A549 (cell line): ENCODE measurements around the gene AXL. TPM values are rescaled to one million over a fixed set of nuclear protein-coding genes. Genes with fewer than 3 reads are reported as not detected.

Experiments
- ATAC-seq, 2 experiments: fragments of 200-7000 bp in 1 of 2; fragments of >200 bp in 1 of 2; cut with Nextera tagmentation in 1 of 2; cut with Tn5 transposase in 1 of 2; 3 replicates each; pipeline versions ENCODE4 v1.8.0 to v1.9.1; 2018 to 2020; ENCODE audit warnings: mild to moderate bottlenecking in 1 of 2, moderate library complexity in 1 of 2
- CTCF ChIA-PET: fragments of 300-600 bp; sonication (Branson Sonifier 250); formaldehyde crosslinking; extraction: SDS; loops from one replicate; lab custom pipeline; 2021; ENCODE audit warnings: antibody characterized with exemption, inconsistent platforms; lab: Yijun Ruan, JAX
- POLR2A ChIA-PET: fragments of 350-600 bp; formaldehyde crosslinking; extraction: SDS; loops from one replicate; lab custom pipeline; 2021; ENCODE audit warnings: antibody characterized with exemption, inconsistent platforms; lab: Yijun Ruan, JAX
- DNase-seq, 2 experiments: peaks; one replicate each; pipeline versions ENCODE4 v3.0.0 to v3.0.0-alpha.2; 2011 to 2016; ENCODE audit warnings: low read depth in 1 of 2, low spot score in 1 of 2
- FAIRE-seq: peaks from 2 replicates; lab custom pipeline; 2011; peaks lifted over from hg19 to GRCh38; lab: Jason Lieb, UNC
- H3K27ac ChIP-seq, 2 experiments: fragments of >200 bp; sonication (Bioruptor Twin); formaldehyde crosslinking; 3 replicates each; pipeline ENCODE4 v1.5.1; 2016 to 2017
- H3K4me1 ChIP-seq: fragments of >200 bp; sonication (Bioruptor Twin); formaldehyde crosslinking; 3 replicates; pipeline ENCODE4 v1.6.1; 2016
- H3K4me2 ChIP-seq: fragments of >200 bp; sonication (Bioruptor Twin); formaldehyde crosslinking; 3 replicates; pipeline ENCODE4 v1.6.1; 2016
- H3K4me3 ChIP-seq: fragments of >200 bp; sonication (Bioruptor Twin); formaldehyde crosslinking; 3 replicates; pipeline ENCODE4 v1.5.1; 2016
- H3K9me3 ChIP-seq: fragments of >200 bp; sonication (Bioruptor Twin); formaldehyde crosslinking; 3 replicates; pipeline ENCODE4 v1.6.1; 2016
- CHD4 ChIP-seq: fragments of 200-600 bp; sonication (generic); IDR thresholded peaks from 2 replicates; pipeline ENCODE4 v1.6.1; 2016; ENCODE audit warnings: antibody characterized with exemption, mild to moderate bottlenecking, borderline replicate concordance
- EP300 ChIP-seq, 2 experiments: fragments of >200 bp; sonication (Bioruptor Twin); formaldehyde crosslinking; IDR thresholded peaks; 2 replicates in 1 of 2; 3 replicates in 1 of 2; pipeline ENCODE4 v1.6.1; 2016 to 2017
- ESRRA ChIP-seq: fragments of 150-350 bp; IDR thresholded peaks from 2 replicates; pipeline ENCODE4 v1.6.1; 2014; ENCODE audit warnings: mild to moderate bottlenecking, low read length, borderline replicate concordance
- FOSB ChIP-seq: fragments of 250-450 bp; sonication (Bioruptor Pico); IDR thresholded peaks from 2 replicates; pipeline ENCODE4 v1.5.0; 2020; ENCODE audit warnings: mild to moderate bottlenecking, moderate library complexity
- FOSL2 ChIP-seq, 2 experiments: fragments of 450-650 bp in 1 of 2; fragments of >200 bp in 1 of 2; sonication (Bioruptor Twin) in 1 of 2; formaldehyde crosslinking; IDR thresholded peaks; 2 replicates each; pipeline versions ENCODE4 v1.5.0 to v1.6.1; 2016 to 2020; ENCODE audit warnings: mild to moderate bottlenecking in 1 of 2, moderate library complexity in 1 of 2
- HDAC2 ChIP-seq: fragments of 200-600 bp; sonication (generic); IDR thresholded peaks from 2 replicates; pipeline ENCODE4 v1.6.1; 2016
- HOXA7 ChIP-seq: fragments of 250-450 bp; sonication (Bioruptor Pico); IDR thresholded peaks from 2 replicates; pipeline ENCODE4 v1.5.0; 2020; ENCODE audit warnings: mild to moderate bottlenecking, moderate library complexity
- HOXB5 ChIP-seq: fragments of 250-450 bp; sonication (Bioruptor Pico); IDR thresholded peaks from 2 replicates; pipeline ENCODE4 v1.5.0; 2020; ENCODE audit warnings: mild to moderate bottlenecking, moderate library complexity
- KDM1A ChIP-seq: fragments of 200-600 bp; sonication (generic); IDR thresholded peaks from 2 replicates; pipeline ENCODE4 v1.6.1; 2016; ENCODE audit warnings: low read depth, mild to moderate bottlenecking
- NFE2L2 ChIP-seq: fragments of 150-350 bp; conservative IDR thresholded peaks from 2 replicates; pipeline ENCODE4 v1.6.1; 2014; ENCODE audit warnings: low read length
- NPAS2 ChIP-seq: fragments of 250-450 bp; sonication (Bioruptor Pico); IDR thresholded peaks from 2 replicates; pipeline ENCODE4 v1.8.0; 2022; ENCODE audit warnings: mild to moderate bottlenecking, moderate library complexity, borderline replicate concordance
- NR3C1 ChIP-seq: fragments of >200 bp; sonication (Bioruptor Twin); formaldehyde crosslinking; IDR thresholded peaks from 3 replicates; pipeline ENCODE4 v1.6.1; 2017
- POLR2AphosphoS2 ChIP-seq: conservative IDR thresholded peaks from 2 replicates; pipeline ENCODE4 v1.6.1; 2012; ENCODE audit warnings: low read length, improper control_type of control experiment, inconsistent platforms
- RCOR1 ChIP-seq: fragments of 150-350 bp; IDR thresholded peaks from 2 replicates; pipeline ENCODE4 v1.6.1; 2014; ENCODE audit warnings: antibody characterized with exemption, low read length, low read depth
- SREBF2 ChIP-seq: fragments of 450-650 bp; IDR thresholded peaks from 2 replicates; pipeline ENCODE4 v1.6.1; 2014; ENCODE audit warnings: mild to moderate bottlenecking, moderate library complexity
- TP53 ChIP-seq: fragments of 250-450 bp; sonication (Bioruptor Pico); IDR thresholded peaks from 2 replicates; pipeline ENCODE4 v1.5.0; 2021; ENCODE audit warnings: mild to moderate bottlenecking, moderate library complexity
- ZSCAN20 ChIP-seq: fragments of 250-450 bp; sonication (Bioruptor Pico); IDR thresholded peaks from 2 replicates; pipeline ENCODE4 v1.8.0; 2022; ENCODE audit warnings: mild to moderate bottlenecking, moderate library complexity
- WGBS: methylation state at CpG from one replicate; pipeline ENCODE4 v1.1.6; 2017; ENCODE audit errors: missing lambda C conversion rate; 5-methylcytosine and 5-hydroxymethylcytosine counted together
- polyA plus RNA-seq, 4 experiments: library from polyadenylated mRNA; depleted of rRNA in 3 of 4; stranded (reverse); fragments of >200 nt; fragmentation: RNase III in 1 of 4; extraction: RNeasy Plus Mini Kit Qiagen cat#74134 plus additional on column Dnase treatment in 1 of 4; gene quantifications; 2 replicates in 3 of 4; 3 replicates in 1 of 4; pipeline ENCODE4 v1.2.3, GENCODE V29; 2011 to 2017
- TF ChIP-seq, protein P1 (sequence below): IDR thresholded peaks from 2 replicates; pipeline ENCODE4 v1.6.1; 2012
- TF ChIP-seq, protein P2 (sequence below): IDR thresholded peaks from 2 replicates; pipeline ENCODE4 v1.6.1; 2012
- TF ChIP-seq, protein P3 (sequence below): IDR thresholded peaks from 2 replicates; pipeline ENCODE4 v1.6.1; 2012; ENCODE audit warnings: low read depth, borderline replicate concordance
- TF ChIP-seq, protein P4 (sequence below): fragments of >200 bp; sonication (Bioruptor Twin); formaldehyde crosslinking; IDR thresholded peaks from 2 replicates; pipeline ENCODE4 v1.6.1; 2016
- TF ChIP-seq, protein P5 (sequence below): fragments of 250-450 bp; sonication (Bioruptor Pico); IDR thresholded peaks from 2 replicates; pipeline ENCODE4 v1.5.0; 2020; ENCODE audit warnings: low read depth, mild to moderate bottlenecking, moderate library complexity

The AXL gene
- polyA plus RNA-seq, 2 of the 4 experiments (the other 2 are of a cell fraction), result 45.4 to 60.1 TPM

DNA sequence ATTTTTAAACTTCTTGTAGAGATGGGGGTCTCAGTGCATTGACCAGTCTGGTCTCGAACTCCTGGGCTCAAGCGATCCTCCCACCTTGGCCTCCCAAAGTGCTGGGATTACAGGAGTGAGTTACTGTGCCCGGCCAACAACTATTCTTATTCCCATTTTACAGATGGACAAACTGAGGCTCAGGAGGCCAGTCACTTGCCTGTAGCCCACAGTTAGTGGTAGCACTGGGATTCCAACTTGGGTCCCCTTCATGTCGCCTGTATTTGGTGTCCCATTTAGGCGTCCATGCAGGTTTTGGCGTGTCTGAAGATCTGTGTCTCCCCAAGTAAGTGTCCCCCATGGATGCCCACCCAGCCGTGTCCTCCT is 791 bp upstream of the AXL start:
- no peak for ATAC-seq
- Histone ChIP-seq H3K4me1 (peaks cover 47% of the 10 kb centered on the region), H3K4me3 (peak overlapping the region; percentile 61), H3K27ac (peak overlapping the region; percentile 85 to 91), H3K4me2 (peak overlapping the region; percentile 86), H3K9me3 (no peaks in the 10 kb centered on the region)
- CTCF ChIA-PET, result interaction anchor here (0.6 to 16.4 kb wide), 16 partner anchors 10 to 584 kb away, joined by 3 to 295 read pairs (median 4); partner anchors contain the start of genes CCDC97, CYP2S1 and HNRNPUL1
- TF ChIP-seq, protein P1, sequence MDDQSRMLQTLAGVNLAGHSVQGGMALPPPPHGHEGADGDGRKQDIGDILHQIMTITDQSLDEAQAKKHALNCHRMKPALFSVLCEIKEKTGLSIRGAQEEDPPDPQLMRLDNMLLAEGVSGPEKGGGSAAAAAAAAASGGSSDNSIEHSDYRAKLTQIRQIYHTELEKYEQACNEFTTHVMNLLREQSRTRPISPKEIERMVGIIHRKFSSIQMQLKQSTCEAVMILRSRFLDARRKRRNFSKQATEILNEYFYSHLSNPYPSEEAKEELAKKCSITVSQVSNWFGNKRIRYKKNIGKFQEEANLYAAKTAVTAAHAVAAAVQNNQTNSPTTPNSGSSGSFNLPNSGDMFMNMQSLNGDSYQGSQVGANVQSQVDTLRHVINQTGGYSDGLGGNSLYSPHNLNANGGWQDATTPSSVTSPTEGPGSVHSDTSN, result no peak
- 0 out of 2 replicates have a peak, but pooled peaks have one; percentile 75 for TF ChIP-seq CHD4
- TF ChIP-seq NR3C1, result no peak
- TF ChIP-seq, protein P2, sequence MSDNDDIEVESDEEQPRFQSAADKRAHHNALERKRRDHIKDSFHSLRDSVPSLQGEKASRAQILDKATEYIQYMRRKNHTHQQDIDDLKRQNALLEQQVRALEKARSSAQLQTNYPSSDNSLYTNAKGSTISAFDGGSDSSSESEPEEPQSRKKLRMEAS, result peak; percentile 9
- TF ChIP-seq, protein P3, sequence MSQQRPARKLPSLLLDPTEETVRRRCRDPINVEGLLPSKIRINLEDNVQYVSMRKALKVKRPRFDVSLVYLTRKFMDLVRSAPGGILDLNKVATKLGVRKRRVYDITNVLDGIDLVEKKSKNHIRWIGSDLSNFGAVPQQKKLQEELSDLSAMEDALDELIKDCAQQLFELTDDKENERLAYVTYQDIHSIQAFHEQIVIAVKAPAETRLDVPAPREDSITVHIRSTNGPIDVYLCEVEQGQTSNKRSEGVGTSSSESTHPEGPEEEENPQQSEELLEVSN, result no peak
- TF ChIP-seq, protein P4, sequence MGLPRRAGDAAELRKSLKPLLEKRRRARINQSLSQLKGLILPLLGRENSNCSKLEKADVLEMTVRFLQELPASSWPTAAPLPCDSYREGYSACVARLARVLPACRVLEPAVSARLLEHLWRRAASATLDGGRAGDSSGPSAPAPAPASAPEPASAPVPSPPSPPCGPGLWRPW, result no peak
- TF ChIP-seq SREBF2, result no peak
- peak; percentile 82 for TF ChIP-seq HDAC2
- no peak for TF ChIP-seq POLR2AphosphoS2
- TF ChIP-seq NPAS2 (CRISPR knock-in tag), result no peak
- TF ChIP-seq ZSCAN20 (CRISPR knock-in tag), result no peak
- TF ChIP-seq EP300 (IDR thresholded peaks at IDR 0.05), result no peak
- TF ChIP-seq KDM1A, result peak; percentile 93
- no peak for TF ChIP-seq TP53 (CRISPR knock-in tag)
- no peak for TF ChIP-seq FOSB (CRISPR knock-in tag)
- FAIRE-seq, result no peak
- 76% methylated on average over 7 of the region's 7 CpGs for WGBS
- no peak for DNase-seq
- POLR2A ChIA-PET, result interaction anchor here (0.5 to 3.1 kb wide), 5 partner anchors 9 to 113 kb away, joined by 3 to 54 read pairs (median 3); partner anchors contain the start of gene HNRNPUL1

DNA sequence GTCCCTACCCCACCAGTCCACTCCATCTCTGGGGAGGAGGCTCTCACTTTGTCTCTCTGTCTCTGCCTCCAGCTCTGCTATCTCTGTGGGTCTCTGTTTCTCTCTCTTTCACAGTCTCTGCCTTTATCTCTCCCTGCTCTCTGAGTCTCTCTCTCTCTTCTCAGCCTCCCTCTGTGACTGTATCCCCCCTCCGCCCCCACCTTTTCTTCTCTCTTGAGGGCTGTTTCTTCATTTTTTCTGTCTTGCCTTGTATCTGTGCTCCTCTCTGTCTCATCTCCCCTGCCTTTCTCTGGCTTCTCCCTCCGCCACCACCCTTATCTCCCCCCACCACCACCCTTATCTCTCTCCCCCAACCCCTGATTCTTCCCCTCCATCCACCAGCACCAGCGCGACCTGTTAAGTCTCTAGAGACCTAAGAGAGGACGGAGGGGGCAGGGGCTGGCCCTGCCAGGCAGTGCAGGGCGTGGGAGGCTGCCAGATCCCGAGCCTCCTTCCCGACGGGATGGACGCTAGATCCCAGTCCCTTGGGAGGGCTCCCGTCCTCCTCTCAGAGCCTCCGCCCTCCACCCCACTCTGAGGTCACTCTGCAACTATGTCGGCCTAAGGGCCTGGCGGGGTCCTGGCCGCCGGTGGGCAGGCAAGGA is 1.0 kb downstream of the AXL start:
- Histone ChIP-seq H3K9me3 (no peaks in the 10 kb centered on the region), H3K4me2 (peak overlapping the region; percentile 86), H3K4me3 (peak overlapping the region; percentile 61), H3K27ac (peak overlapping the region; percentile 85 to 91), H3K4me1 (peaks cover 65% of the 10 kb centered on the region)
- DNase-seq (peak in 1 of 2 experiments; percentile 59), FAIRE-seq (peak; percentile 83), ATAC-seq (peak; percentile 23 to 26; a peak in 5 of 6 replicates)
- TF ChIP-seq HOXA7 (CRISPR knock-in tag) (0 out of 2 replicates have a peak, but pooled peaks have one; percentile 19), RCOR1 (no peak), ZSCAN20 (CRISPR knock-in tag) (no peak), HOXB5 (0 out of 2 replicates have a peak, but pooled peaks have one; percentile 34), FOSB (CRISPR knock-in tag) (peak; percentile 54; the same call in 1 of the 2 replicates), EP300 (IDR thresholded peaks at IDR 0.05) (no peak), ESRRA (no peak)
- TF ChIP-seq, protein P4, result no peak
- CTCF ChIA-PET, result interaction anchor here (0.5 to 16.4 kb wide), 11 partner anchors 9 to 89 kb away, joined by 3 to 295 read pairs (median 10); partner anchors contain the start of genes CCDC97, CYP2S1 and HNRNPUL1
- 3% methylated on average over 14 of the region's 16 CpGs for WGBS
- POLR2A ChIA-PET, result interaction anchor here (0.5 to 3.1 kb wide), 3 partner anchors 16 to 853 kb away, joined by 3 to 54 read pairs (median 3); partner anchors contain the start of gene HNRNPUL1

DNA sequence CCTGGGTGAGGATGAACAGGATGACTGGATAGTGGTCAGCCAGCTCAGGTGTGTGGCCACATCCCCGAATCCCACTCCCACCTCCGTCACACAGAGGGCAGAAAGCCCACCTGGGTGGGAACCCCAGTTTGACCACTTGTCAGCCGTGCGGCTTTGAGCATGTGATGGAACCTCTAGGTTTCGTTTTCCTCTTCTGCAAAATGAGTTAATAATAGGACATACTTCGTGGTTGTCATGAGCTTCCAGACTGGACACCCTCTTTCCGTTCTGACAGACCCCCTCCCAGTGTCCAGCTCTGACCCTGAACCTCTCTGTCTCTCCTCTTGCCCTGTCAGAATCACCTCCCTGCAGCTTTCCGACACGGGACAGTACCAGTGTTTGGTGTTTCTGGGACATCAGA is 1.8 kb downstream of the AXL start:
- Histone ChIP-seq H3K4me1 (peaks cover 70% of the 10 kb centered on the region), H3K27ac (peak overlapping the region; percentile 85 to 91), H3K4me3 (peak overlapping the region; percentile 61), H3K9me3 (no peaks in the 10 kb centered on the region), H3K4me2 (peak overlapping the region; percentile 86)
- ChIA-PET POLR2A (interaction anchor here (0.8 to 3.1 kb wide), 2 partner anchors 43 to 143 kb away, joined by 3 to 54 read pairs; partner anchors contain the start of gene HNRNPUL1), CTCF (interaction anchor here (1.0 to 16.4 kb wide), 9 partner anchors 11 to 88 kb away, joined by 3 to 295 read pairs (median 23); partner anchors contain the start of genes CCDC97 and HNRNPUL1)
- ATAC-seq (no peak), DNase-seq (no peak), FAIRE-seq (no peak)
- 78% methylated on average over 9 of the region's 9 CpGs for WGBS
- no peak for TF ChIP-seq FOSL2 (IDR thresholded peaks at IDR 0.05)
- no peak for TF ChIP-seq FOSL2 (CRISPR knock-in tag; IDR thresholded peaks at IDR 0.05)
- TF ChIP-seq, protein P5, sequence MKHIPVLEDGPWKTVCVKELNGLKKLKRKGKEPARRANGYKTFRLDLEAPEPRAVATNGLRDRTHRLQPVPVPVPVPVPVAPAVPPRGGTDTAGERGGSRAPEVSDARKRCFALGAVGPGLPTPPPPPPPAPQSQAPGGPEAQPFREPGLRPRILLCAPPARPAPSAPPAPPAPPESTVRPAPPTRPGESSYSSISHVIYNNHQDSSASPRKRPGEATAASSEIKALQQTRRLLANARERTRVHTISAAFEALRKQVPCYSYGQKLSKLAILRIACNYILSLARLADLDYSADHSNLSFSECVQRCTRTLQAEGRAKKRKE (CRISPR knock-in tag), result 0 out of 2 replicates have a peak, but pooled peaks have one; percentile 19
- TF ChIP-seq NFE2L2, result no peak
- no peak for TF ChIP-seq SREBF2
- TF ChIP-seq CHD4, result no peak
